Measurements from ENCODE around the gene TP53. TPM values are rescaled to one million over a fixed set of nuclear protein-coding genes. Genes with fewer than 3 reads are reported as not detected.

The TP53 gene
- total RNA-seq, 1 experiment from 2014 or later, result 119 TPM

- H3K4me1 Mint-ChIP-seq (ENCODE audit: low read depth, unreplicated experiment), result no peaks in the 10 kb centered on the region
- TF ChIP-seq CTCF (IDR thresholded peaks at IDR 0.05; ENCODE audit: unreplicated experiment), result no peak
- no peak for DNase-seq
- intact Hi-C loops (cut with micrococcal nuclease; ENCODE audit: unreplicated experiment), result no loop called here
- peaks cover 64% of the 10 kb centered on the region for H3K27me3 Mint-ChIP-seq (ENCODE audit: unreplicated experiment)
- CTCF ChIA-PET, result interaction anchor here (0.6 to 0.7 kb wide), 2 partner anchors 12 to 156 kb away, joined by 3 to 4 read pairs; no protein-coding TSS in a partner anchor
- no peak overlapping the region for H3K27ac Mint-ChIP-seq (ENCODE audit: unreplicated experiment)
- no peaks in the 10 kb centered on the region for H3K9me3 Mint-ChIP-seq (ENCODE audit: low read depth, unreplicated experiment)
- BruUV-seq (replicated peaks), result no TSS peak
- no peak overlapping the region for H3K4me3 Mint-ChIP-seq (ENCODE audit: low read depth, unreplicated experiment)
- no peaks in the 10 kb centered on the region for H3K36me3 Mint-ChIP-seq (ENCODE audit: insufficient read depth, unreplicated experiment)
These were observed 30.2 kb downstream of the TP53 start for GRCh38 chr17:7656958-7657609.

- no peak for DNase-seq
- Mint-ChIP-seq H3K4me3 (ENCODE audit: low read depth, unreplicated experiment) (no peak overlapping the region), H3K9me3 (ENCODE audit: low read depth, unreplicated experiment) (no peaks in the 10 kb centered on the region), H3K27ac (ENCODE audit: unreplicated experiment) (no peak overlapping the region), H3K4me1 (ENCODE audit: low read depth, unreplicated experiment) (peaks cover 7% of the 10 kb centered on the region), H3K36me3 (ENCODE audit: insufficient read depth, unreplicated experiment) (no peaks in the 10 kb centered on the region), H3K27me3 (ENCODE audit: unreplicated experiment) (peaks cover 80% of the 10 kb centered on the region)
- CTCF ChIA-PET, result interaction anchor here (0.7 kb wide), 1 partner anchor 386 kb away, joined by 5 read pairs; no protein-coding TSS in a partner anchor
- no peak for TF ChIP-seq CTCF (IDR thresholded peaks at IDR 0.05; ENCODE audit: unreplicated experiment)
- BruUV-seq (replicated peaks), result no TSS peak
- intact Hi-C loops (cut with micrococcal nuclease; ENCODE audit: unreplicated experiment), result no loop called here
These were observed 31.8 kb downstream of the TP53 start for GRCh38 chr17:7655541-7655840.

GRCh38 chr17:7654832-7655540, 32.3 kb downstream of the TP53 start:
- Mint-ChIP-seq H3K4me3 (ENCODE audit: low read depth, unreplicated experiment) (no peak overlapping the region), H3K27ac (ENCODE audit: unreplicated experiment) (no peak overlapping the region), H3K36me3 (ENCODE audit: insufficient read depth, unreplicated experiment) (no peaks in the 10 kb centered on the region), H3K4me1 (ENCODE audit: low read depth, unreplicated experiment) (peaks cover 12% of the 10 kb centered on the region), H3K27me3 (ENCODE audit: unreplicated experiment) (peaks cover 85% of the 10 kb centered on the region), H3K9me3 (ENCODE audit: low read depth, unreplicated experiment) (no peaks in the 10 kb centered on the region)
- no peak for DNase-seq
- intact Hi-C loops (cut with micrococcal nuclease; ENCODE audit: unreplicated experiment), result no loop called here
- no TSS peak for BruUV-seq (replicated peaks)
- TF ChIP-seq CTCF (IDR thresholded peaks at IDR 0.05; ENCODE audit: unreplicated experiment), result no peak
- CTCF ChIA-PET, result no interaction called here

GRCh38 chr17:7652388-7653356, 34.6 kb downstream of the TP53 start:
- Mint-ChIP-seq H3K4me3 (ENCODE audit: low read depth, unreplicated experiment) (no peak overlapping the region), H3K4me1 (ENCODE audit: low read depth, unreplicated experiment) (peaks cover 16% of the 10 kb centered on the region), H3K9me3 (ENCODE audit: low read depth, unreplicated experiment) (no peaks in the 10 kb centered on the region), H3K27ac (ENCODE audit: unreplicated experiment) (no peak overlapping the region), H3K36me3 (ENCODE audit: insufficient read depth, unreplicated experiment) (no peaks in the 10 kb centered on the region), H3K27me3 (ENCODE audit: unreplicated experiment) (peaks cover 95% of the 10 kb centered on the region)
- intact Hi-C loops (cut with micrococcal nuclease; ENCODE audit: unreplicated experiment), result no loop called here
- BruUV-seq (replicated peaks), result no TSS peak
- no peak for TF ChIP-seq CTCF (IDR thresholded peaks at IDR 0.05; ENCODE audit: unreplicated experiment)
- CTCF ChIA-PET, result no interaction called here
- DNase-seq, result no peak

All from Calu3 (cell line).